HepG2 (cell line): ENCODE measurements around the gene MRNIP. TPM values are rescaled to one million over a fixed set of nuclear protein-coding genes. Genes with fewer than 3 reads are reported as not detected.

Experiments used
- ATAC-seq: fragments of 200-7000 bp; cut with Tn5 transposase; 3 replicates; pipeline ENCODE4 v1.9.1; 2020; ENCODE audit warnings: mild to moderate bottlenecking, moderate library complexity
- BruUV-seq: library from RNA; stranded (reverse); fragments of 400-500 nt; replicated peaks from 2 replicates; lab custom pipeline; 2021; lab: Mats Ljungman, UMichigan
- CTCF ChIA-PET: fragments of 300-600 bp; formaldehyde crosslinking; extraction: SDS; loops from one replicate; lab custom pipeline; 2021; ENCODE audit warnings: low total read pairs, inconsistent platforms, low intra/inter-chr PET ratio; lab: Yijun Ruan, JAX
- POLR2A ChIA-PET: fragments of 350-600 bp; sonication (Branson Sonifier 250); formaldehyde crosslinking; loops from one replicate; lab custom pipeline; 2020; ENCODE audit warnings: antibody characterized with exemption, inconsistent platforms; lab: Yijun Ruan, JAX
- DNase-seq: peaks from one replicate; pipeline ENCODE4 v3.0.0-alpha.2; 2015; ENCODE audit warnings: low spot score
- FAIRE-seq: peaks from 3 replicates; lab custom pipeline; 2011; peaks lifted over from hg19 to GRCh38; lab: Jason Lieb, UNC
- H2AFZ ChIP-seq: one replicate; pipeline ENCODE4 v1.6.1; 2011; ENCODE audit warnings: low read length, inconsistent platforms
- H3K27ac ChIP-seq: fragments of 300-600 bp; 3 replicates; pipeline ENCODE4 v1.8.0; 2011; ENCODE audit warnings: mixed run types, mild to moderate bottlenecking, mixed read lengths, low read length, inconsistent platforms; ENCODE audit not compliant: insufficient read depth; ENCODE audit errors: extremely low read length
- H3K27me3 ChIP-seq, 2 experiments: fragments of 200-600 bp in 1 of 2; 2 replicates in 1 of 2; 3 replicates in 1 of 2; pipeline versions ENCODE4 v1.6.0 to v1.8.0; 2011; ENCODE audit warnings: low read length in 2 of 2, mild to moderate bottlenecking in 2 of 2, moderate library complexity in 2 of 2, inconsistent platforms in 1 of 2; ENCODE audit not compliant: insufficient read depth in 2 of 2, control insufficient read depth in 1 of 2
- H3K36me3 ChIP-seq, 2 experiments: fragments of 200-600 bp in 1 of 2; replicated peaks in 1 of 2; 2 replicates in 1 of 2; 3 replicates in 1 of 2; pipeline versions ENCODE4 v1.5.1 to v1.8.0; 2011; ENCODE audit warnings: low read length in 2 of 2, inconsistent platforms in 1 of 2; ENCODE audit not compliant: insufficient read depth in 2 of 2, control insufficient read depth in 1 of 2
- H3K4me1 ChIP-seq: 2 replicates; pipeline ENCODE4 v1.5.1; 2012; ENCODE audit warnings: low read length, inconsistent platforms; ENCODE audit not compliant: insufficient read depth
- H3K4me2 ChIP-seq: 2 replicates; pipeline ENCODE4 v1.6.0; 2011; ENCODE audit warnings: low read depth, low read length, inconsistent platforms
- H3K4me3 ChIP-seq, 3 experiments: fragments of 200-600 bp in 1 of 3; sonication (generic), shearing (Covaris generic) in 1 of 3; replicated peaks in 1 of 3; 2 replicates each; pipeline ENCODE4 v1.5.1; 2011 to 2016; ENCODE audit warnings: low read length in 3 of 3, inconsistent platforms in 2 of 3, low read depth in 2 of 3, mild to moderate bottlenecking in 2 of 3, control low read depth in 1 of 3, mixed read lengths in 1 of 3; ENCODE audit not compliant: insufficient read depth in 1 of 3
- H3K79me2 ChIP-seq: one replicate; pipeline ENCODE4 v1.6.1; 2011; ENCODE audit warnings: low read length, inconsistent platforms; ENCODE audit not compliant: insufficient read depth
- H3K9ac ChIP-seq: 2 replicates; pipeline ENCODE4 v1.6.0; 2011; ENCODE audit warnings: mild to moderate bottlenecking, low read depth, low read length, inconsistent platforms; ENCODE audit not compliant: insufficient read depth
- H3K9me3 ChIP-seq: 2 replicates; pipeline ENCODE4 v1.5.1; 2012; ENCODE audit warnings: mild to moderate bottlenecking, low read length
- H4K20me1 ChIP-seq: 2 replicates; pipeline ENCODE4 v1.6.0; 2011; ENCODE audit warnings: inconsistent platforms, mild to moderate bottlenecking, low read length, moderate library complexity; ENCODE audit not compliant: insufficient read depth
- ASH2L ChIP-seq: fragments of 300-600, 200-600 bp; sonication (generic); IDR thresholded peaks from 2 replicates; pipeline ENCODE4 v1.7.0; 2017; ENCODE audit warnings: low read depth, mild to moderate bottlenecking, moderate library complexity, mixed read lengths, low read length; ENCODE audit not compliant: insufficient read length
- CAMTA2 ChIP-seq: sonication (generic); formaldehyde crosslinking; IDR thresholded peaks from 2 replicates; pipeline ENCODE4 v1.4.0; 2020; ENCODE audit warnings: mild to moderate bottlenecking, missing genetic modification reagents, borderline replicate concordance
- HOXA9 ChIP-seq: sonication (generic); formaldehyde crosslinking; IDR thresholded peaks from 2 replicates; pipeline ENCODE4 v1.8.1; 2022; ENCODE audit warnings: missing genetic modification reagents, mild to moderate bottlenecking, moderate library complexity, borderline replicate concordance
- POGZ ChIP-seq: sonication (generic); formaldehyde crosslinking; IDR thresholded peaks from 2 replicates; pipeline ENCODE4 v1.4.0; 2020; ENCODE audit warnings: mild to moderate bottlenecking, missing genetic modification reagents
- RBFOX2 ChIP-seq: fragments of 200-400 bp; formaldehyde crosslinking; IDR thresholded peaks from 2 replicates; pipeline ENCODE4 v1.6.1; 2017; ENCODE audit warnings: low read depth, mild to moderate bottlenecking, low read length
- ZC3H13 ChIP-seq: sonication (generic); formaldehyde crosslinking; IDR thresholded peaks from 2 replicates; pipeline ENCODE4 v1.8.1; 2023; ENCODE audit warnings: mild to moderate bottlenecking, missing genetic modification reagents, moderate library complexity
- ZMYM2 ChIP-seq: sonication (generic); formaldehyde crosslinking; IDR thresholded peaks from 2 replicates; pipeline ENCODE4 v1.8.0; 2022; ENCODE audit warnings: mild to moderate bottlenecking, missing genetic modification reagents
- ZMYM3 ChIP-seq: sonication (generic); formaldehyde crosslinking; IDR thresholded peaks from 2 replicates; pipeline ENCODE4 v1.5.1; 2020; ENCODE audit warnings: mild to moderate bottlenecking, missing genetic modification reagents
- ZNF230 ChIP-seq: sonication (generic); formaldehyde crosslinking; IDR thresholded peaks from 2 replicates; pipeline ENCODE4 v1.4.0; 2020; ENCODE audit warnings: mild to moderate bottlenecking, missing genetic modification reagents
- ZNF350 ChIP-seq: sonication (generic); formaldehyde crosslinking; IDR thresholded peaks from 2 replicates; pipeline ENCODE4 v1.4.0; 2020; ENCODE audit warnings: mild to moderate bottlenecking, low read depth, missing genetic modification reagents, borderline replicate concordance
- ZNF572 ChIP-seq: sonication (generic); formaldehyde crosslinking; IDR thresholded peaks from 2 replicates; pipeline ENCODE4 v1.5.1; 2020; ENCODE audit warnings: mild to moderate bottlenecking, missing genetic modification reagents
- ZNF713 ChIP-seq: sonication (generic); formaldehyde crosslinking; IDR thresholded peaks from 2 replicates; pipeline ENCODE4 v1.4.0; 2020; ENCODE audit warnings: mild to moderate bottlenecking, missing genetic modification reagents
- WGBS: methylation state at CpG from one replicate; pipeline ENCODE4 v1.1.6; 2017; ENCODE audit warnings: low lambda C conversion rate; 5-methylcytosine and 5-hydroxymethylcytosine counted together
- in situ Hi-C: cut with HindIII; loops from 2 replicates; pipeline ENCODE4 v1.10.0; 2017; ENCODE audit warnings: low pct_unique_long_range_greater_than_20kb; ENCODE audit not compliant: extremely low pct_ligation_motif_present
- intact Hi-C: fragments of 100-400 bp; cut with micrococcal nuclease; formaldehyde crosslinking; loops from one replicate; pipeline ENCODE4 v1.10.0; 2022; ENCODE audit not compliant: unreplicated experiment
- polyA plus RNA-seq, 8 experiments: library from polyadenylated mRNA; depleted of rRNA in 3 of 8; stranded (reverse) in 7 of 8; unstranded in 1 of 8; fragments of >200 nt; fragmentation: Illumina TruSeq in 4 of 8; extraction: Trizol in 4 of 8; gene quantifications; 2 replicates each; pipeline versions ENCODE4 v1.2.1 to v1.2.3, GENCODE V29; 2011 to 2016; ENCODE audit warnings: low read depth in 4 of 8, missing spikeins in 1 of 8, mixed read lengths in 1 of 8; ENCODE audit not compliant: insufficient read depth in 1 of 8
- total RNA-seq, 5 experiments: library from RNA; depleted of rRNA; stranded (reverse); fragments of >200 nt; fragmentation: Illumina TruSeq; extraction: Trizol; gene quantifications; 2 replicates each; pipeline ENCODE4 v1.2.3, GENCODE V29; 2016; ENCODE audit warnings: low read depth in 1 of 5

MRNIP gene
- total and polyA plus RNA-seq, 2 of the 13 experiments (the other 11 are each of a cell fraction or from before 2014, with no cell fraction given) = 15.5 to 34.1 TPM

- DNase-seq (no peak), FAIRE-seq (no peak), ATAC-seq (no peak)
- intact Hi-C loops = loop anchor here (2.0 kb wide), 1 partner anchor 35 kb away; no protein-coding TSS in a partner anchor
- Histone ChIP-seq H3K9ac (no peak overlapping the region), H3K4me2 (no peak overlapping the region), H3K27ac (no peak overlapping the region), H3K36me3 (peaks cover 23 to 43% of the 10 kb centered on the region in 2 experiments; a peak in 4 of 5 replicates), H3K4me3 (no peak overlapping the region), H4K20me1 (peaks cover 12% of the 10 kb centered on the region; the same call in 1 of the 2 replicates), H3K4me1 (peaks cover 42% of the 10 kb centered on the region), H3K79me2 (no peaks in the 10 kb centered on the region), H2AFZ (no peak overlapping the region), H3K27me3 (no peaks in the 10 kb centered on the region), H3K9me3 (no peaks in the 10 kb centered on the region)
- WGBS = 92% methylated on average over 10 of the region's 30 CpGs
- ChIA-PET CTCF (no interaction called here), POLR2A (interaction anchor here (1.0 to 1.5 kb wide), 3 partner anchors 11 to 66 kb away, joined by 3 to 5 read pairs (median 4); partner anchors contain the start of gene SQSTM1)
- in situ Hi-C loops = no loop called here
- BruUV-seq = no TSS peak
- TF ChIP-seq RBFOX2 = peak; percentile 65
- no peak for TF ChIP-seq HOXA9 (CRISPR knock-in tag)
Measured at GRCh38 chr5:179797741-179798140, 60.9 kb downstream of the MRNIP start.

- BruUV-seq = TSS peak; percentile 47
- in situ Hi-C loops (no loop called here), intact Hi-C loops (loop anchor here (2.0 kb wide), 1 partner anchor 34 kb away; no protein-coding TSS in a partner anchor)
- no peaks in the 10 kb centered on the region for H3K79me2 ChIP-seq
- H3K4me2 ChIP-seq = peak overlapping the region; percentile 86
- no peaks in the 10 kb centered on the region for H3K27me3 ChIP-seq
- ATAC-seq (no peak), FAIRE-seq (no peak), DNase-seq (no peak)
- ChIA-PET CTCF (interaction anchor here (1.3 to 2.5 kb wide), 2 partner anchors 11 to 34 kb away, joined by 5 to 11 read pairs; no protein-coding TSS in a partner anchor), POLR2A (interaction anchor here (1.0 to 2.3 kb wide), 6 partner anchors 11 to 65 kb away, joined by 3 to 9 read pairs (median 5); partner anchors contain the start of gene SQSTM1)
- H3K36me3 ChIP-seq = peaks cover 24 to 41% of the 10 kb centered on the region in 2 experiments; a peak in 4 of 5 replicates
- H3K27ac ChIP-seq = peak overlapping the region; percentile 77
- no peaks in the 10 kb centered on the region for H3K9me3 ChIP-seq
- no peak overlapping the region for H2AFZ ChIP-seq
- peak; percentile 2 for TF ChIP-seq ASH2L
- 0 out of 2 replicates have a peak, but pooled peaks have one; percentile 22 for TF ChIP-seq ZNF572
- TF ChIP-seq ZNF350 (CRISPR knock-in tag) = 0 out of 2 replicates have a peak, but pooled peaks have one; percentile 9
- TF ChIP-seq ZMYM2 = 0 out of 2 replicates have a peak, but pooled peaks have one; percentile 5
- TF ChIP-seq ZNF713 (CRISPR knock-in tag) = no peak
- 0 out of 2 replicates have a peak, but pooled peaks have one; percentile 13 for TF ChIP-seq CAMTA2
- TF ChIP-seq ZC3H13 (CRISPR knock-in tag) = 0 out of 2 replicates have a peak, but pooled peaks have one; percentile 25
- TF ChIP-seq ZNF230 (CRISPR knock-in tag) = peak; percentile 18; the same call in 1 of the 2 replicates
- TF ChIP-seq ZMYM3 (CRISPR knock-in tag) = peak; percentile 59; the same call in 1 of the 2 replicates
- no peak for TF ChIP-seq POGZ (CRISPR knock-in tag)
- peak overlapping the region; percentile 76 for H3K9ac ChIP-seq
- H3K4me3 ChIP-seq = peak overlapping the region; percentile 58 to 78 (median 76); a peak in 5 of 6 replicates
- peaks cover 5% of the 10 kb centered on the region; the same call in 1 of the 2 replicates for H4K20me1 ChIP-seq
- 91% methylated on average over 13 of the region's 21 CpGs for WGBS
- H3K4me1 ChIP-seq = peaks cover 41% of the 10 kb centered on the region
Measured at GRCh38 chr5:179796877-179797608, 61.6 kb downstream of the MRNIP start.
